ENCODE data around the gene DMPK. TPM values are rescaled to one million over a fixed set of nuclear protein-coding genes. Genes with fewer than 3 reads are reported as not detected.

The DMPK gene, protein sequence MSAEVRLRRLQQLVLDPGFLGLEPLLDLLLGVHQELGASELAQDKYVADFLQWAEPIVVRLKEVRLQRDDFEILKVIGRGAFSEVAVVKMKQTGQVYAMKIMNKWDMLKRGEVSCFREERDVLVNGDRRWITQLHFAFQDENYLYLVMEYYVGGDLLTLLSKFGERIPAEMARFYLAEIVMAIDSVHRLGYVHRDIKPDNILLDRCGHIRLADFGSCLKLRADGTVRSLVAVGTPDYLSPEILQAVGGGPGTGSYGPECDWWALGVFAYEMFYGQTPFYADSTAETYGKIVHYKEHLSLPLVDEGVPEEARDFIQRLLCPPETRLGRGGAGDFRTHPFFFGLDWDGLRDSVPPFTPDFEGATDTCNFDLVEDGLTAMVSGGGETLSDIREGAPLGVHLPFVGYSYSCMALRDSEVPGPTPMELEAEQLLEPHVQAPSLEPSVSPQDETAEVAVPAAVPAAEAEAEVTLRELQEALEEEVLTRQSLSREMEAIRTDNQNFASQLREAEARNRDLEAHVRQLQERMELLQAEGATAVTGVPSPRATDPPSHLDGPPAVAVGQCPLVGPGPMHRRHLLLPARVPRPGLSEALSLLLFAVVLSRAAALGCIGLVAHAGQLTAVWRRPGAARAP
- polyA plus RNA-seq (2013, experiment 1 of 2): 54.2 TPM
- polyA plus RNA-seq (2013, experiment 2 of 2): 51.7 TPM

DNA sequence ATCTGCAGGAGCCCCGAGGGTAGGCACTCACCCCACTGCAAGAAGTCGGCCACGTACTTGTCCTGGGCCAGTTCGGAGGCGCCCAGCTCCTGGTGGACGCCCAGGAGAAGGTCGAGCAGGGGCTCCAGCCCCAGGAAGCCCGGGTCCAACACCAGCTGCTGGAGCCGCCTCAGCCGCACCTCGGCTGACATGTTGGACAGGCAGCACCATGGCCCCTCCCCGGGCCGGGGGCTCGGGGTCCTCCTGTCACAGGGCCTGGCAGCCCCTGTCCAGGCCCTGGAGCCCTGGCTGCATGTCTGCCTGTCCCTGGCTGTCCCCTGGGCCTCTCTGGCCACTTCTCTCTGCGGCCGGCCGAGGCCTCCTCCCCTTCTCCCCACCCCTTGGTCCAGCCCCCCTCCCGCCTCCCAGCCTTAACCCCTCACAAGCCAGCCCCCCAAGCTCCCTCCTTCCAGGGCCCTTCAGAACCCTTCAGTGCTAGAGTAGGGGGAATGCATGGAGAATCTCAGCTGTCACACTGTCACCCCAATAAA lies at the start of gene DMPK:
Gene DMPK (minus strand): TSS at position 329 of the 530 bp plus-strand sequence. CDS start 138 bp downstream, at position 191.
- Histone ChIP-seq H3K4ac (ENCODE audit: low read depth in 1 of 2, low read length in 2 of 2) (peak within 1 kb of the TSS; percentile 52 to 79), H2BK12ac (ENCODE audit: low read length in 2 of 2) (peak within 1 kb of the TSS; percentile 22 to 75), H3K18ac (ENCODE audit: low read depth in 1 of 2, low read length in 2 of 2) (peak within 1 kb of the TSS; percentile 82 to 86), H3K4me1 (ENCODE audit: control insufficient read depth, insufficient read depth, low read depth, low read length) (peaks cover 48% of the 10 kb centered on the region), H3K4me3 (ENCODE audit: insufficient read depth in 1 of 2, low read depth in 1 of 2, low read length in 2 of 2) (peak within 1 kb of the TSS; percentile 59 to 88), H3K9ac (ENCODE audit: low read length) (peak within 1 kb of the TSS; percentile 87), H4K91ac (ENCODE audit: low read length) (peak within 1 kb of the TSS; percentile 83), H2AFZ (ENCODE audit: low read depth, low read length) (peak within 1 kb of the TSS; percentile 3), H4K8ac (ENCODE audit: low read length) (peak within 1 kb of the TSS; percentile 75), H2BK120ac (ENCODE audit: low read depth, low read length) (peak within 1 kb of the TSS; percentile 94), H3K36me3 (ENCODE audit: control insufficient read depth in 1 of 2, insufficient read depth in 2 of 2, low read depth in 1 of 2, low read length in 2 of 2) (peaks cover 47 to 64% of the 10 kb centered on the region in 2 experiments), H2BK5ac (ENCODE audit: low read depth, low read length, poor library complexity, severe bottlenecking) (peak within 1 kb of the TSS; percentile 75), H3K4me2 (ENCODE audit: low read length, poor library complexity, severe bottlenecking) (peak within 1 kb of the TSS; percentile 71), H3K23ac (ENCODE audit: low read length in 2 of 2) (peak within 1 kb of the TSS in 1 of 2 experiments; percentile 11), H3K27me3 (ENCODE audit: control insufficient read depth in 1 of 2, insufficient read depth in 1 of 2, low read length in 2 of 2) (no peaks in the 10 kb centered on the region), H3K14ac (ENCODE audit: low read length in 2 of 2) (peak within 1 kb of the TSS in 1 of 2 experiments; percentile 89), H3K27ac (ENCODE audit: low read length, poor library complexity, severe bottlenecking) (peak within 1 kb of the TSS; percentile 92), H2AK5ac (ENCODE audit: low read length, severe bottlenecking) (peak within 1 kb of the TSS; percentile 61), H2BK15ac (ENCODE audit: low read depth, poor library complexity, severe bottlenecking) (peak within 1 kb of the TSS; percentile 65), H3K9me3 (ENCODE audit: control insufficient read depth, low read length) (no peaks in the 10 kb centered on the region), H3K79me1 (replicated peaks; ENCODE audit: low read length, poor library complexity, severe bottlenecking) (peaks cover 51% of the 10 kb centered on the region)
- 36% methylated on average over 14 of the region's 18 CpGs for WGBS
- peak; percentile 60 for DNase-seq

DNA sequence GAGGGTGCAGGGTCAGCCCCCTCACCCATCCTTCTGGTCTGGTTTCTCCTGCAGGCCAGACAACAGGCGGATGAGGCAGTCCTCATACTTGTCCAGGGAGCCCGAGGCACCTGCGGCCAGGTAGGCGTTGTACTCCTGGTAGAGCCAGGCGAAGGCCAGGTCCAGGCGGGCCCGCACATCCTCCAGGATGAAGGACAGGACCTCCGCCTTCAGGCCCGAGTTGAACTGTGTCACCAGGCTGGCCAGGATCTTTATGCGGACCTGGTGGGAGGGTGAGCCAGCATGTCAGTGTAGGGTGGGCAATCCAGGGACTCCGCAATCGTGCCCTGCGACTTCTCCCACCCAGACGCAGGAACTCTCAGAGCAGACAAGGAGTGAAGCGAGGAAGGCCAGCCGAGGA lies 46.7 kb upstream of the DMPK start:
- Histone ChIP-seq H3K79me1 (replicated peaks; ENCODE audit: low read length, poor library complexity, severe bottlenecking) (peaks cover 15% of the 10 kb centered on the region), H3K27me3 (ENCODE audit: control insufficient read depth in 1 of 2, insufficient read depth in 1 of 2, low read length in 2 of 2) (no peaks in the 10 kb centered on the region), H2BK12ac (ENCODE audit: low read length in 2 of 2) (no peak overlapping the region), H3K4me3 (ENCODE audit: insufficient read depth in 1 of 2, low read depth in 1 of 2, low read length in 2 of 2) (no peak overlapping the region), H3K4ac (ENCODE audit: low read depth in 1 of 2, low read length in 2 of 2) (no peak overlapping the region), H3K4me1 (ENCODE audit: control insufficient read depth, insufficient read depth, low read depth, low read length) (peaks cover 11% of the 10 kb centered on the region), H4K8ac (ENCODE audit: low read length) (no peak overlapping the region), H3K27ac (ENCODE audit: low read length, poor library complexity, severe bottlenecking) (no peak overlapping the region), H4K91ac (ENCODE audit: low read length) (no peak overlapping the region), H3K18ac (ENCODE audit: low read depth in 1 of 2, low read length in 2 of 2) (no peak overlapping the region), H3K9me3 (ENCODE audit: control insufficient read depth, low read length) (no peaks in the 10 kb centered on the region), H3K14ac (ENCODE audit: low read length in 2 of 2) (no peak overlapping the region), H3K4me2 (ENCODE audit: low read length, poor library complexity, severe bottlenecking) (no peak overlapping the region), H3K23ac (ENCODE audit: low read length in 2 of 2) (no peak overlapping the region), H3K36me3 (ENCODE audit: control insufficient read depth in 1 of 2, insufficient read depth in 2 of 2, low read depth in 1 of 2, low read length in 2 of 2) (peaks cover 88 to 97% of the 10 kb centered on the region in 2 experiments), H2BK5ac (ENCODE audit: low read depth, low read length, poor library complexity, severe bottlenecking) (no peak overlapping the region), H2BK15ac (ENCODE audit: low read depth, poor library complexity, severe bottlenecking) (no peak overlapping the region), H2AK5ac (ENCODE audit: low read length, severe bottlenecking) (no peak overlapping the region), H2BK120ac (ENCODE audit: low read depth, low read length) (no peak overlapping the region), H3K9ac (ENCODE audit: low read length) (no peak overlapping the region), H2AFZ (ENCODE audit: low read depth, low read length) (no peak overlapping the region)
- WGBS: 96% methylated on average over 16 of the region's 16 CpGs
- DNase-seq: no peak

DNA sequence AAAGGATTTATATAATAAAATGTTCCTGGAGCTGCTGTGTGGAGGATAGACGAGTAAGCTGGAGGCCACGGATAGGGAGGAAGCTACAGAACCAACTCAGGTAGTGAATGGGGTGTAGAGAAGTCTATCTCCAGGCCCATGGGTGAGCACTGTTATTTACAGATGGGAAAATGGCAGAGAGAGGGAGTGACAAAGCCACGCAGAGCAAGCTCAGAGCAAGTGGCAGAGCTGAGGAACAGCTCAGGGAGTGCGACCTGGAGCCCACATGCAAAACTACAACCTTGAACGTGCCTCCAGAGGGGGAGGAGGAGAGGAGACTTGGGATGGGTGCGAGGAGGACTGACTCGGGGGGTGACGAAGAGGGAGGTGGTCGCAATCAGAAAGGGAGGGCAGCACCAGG lies 46.2 kb upstream of the DMPK start:
- no peak overlapping the region for H3K9ac ChIP-seq (ENCODE audit: low read length)
- H3K4me2 ChIP-seq (ENCODE audit: low read length, poor library complexity, severe bottlenecking): no peak overlapping the region
- H3K4ac ChIP-seq (ENCODE audit: low read depth in 1 of 2, low read length in 2 of 2): no peak overlapping the region
- H2BK120ac ChIP-seq (ENCODE audit: low read depth, low read length): no peak overlapping the region
- no peak overlapping the region for H3K27ac ChIP-seq (ENCODE audit: low read length, poor library complexity, severe bottlenecking)
- no peak overlapping the region for H2AK5ac ChIP-seq (ENCODE audit: low read length, severe bottlenecking)
- H3K4me1 ChIP-seq (ENCODE audit: control insufficient read depth, insufficient read depth, low read depth, low read length): peaks cover 11% of the 10 kb centered on the region
- H3K79me1 ChIP-seq (replicated peaks; ENCODE audit: low read length, poor library complexity, severe bottlenecking): peaks cover 16% of the 10 kb centered on the region
- no peak overlapping the region for H4K91ac ChIP-seq (ENCODE audit: low read length)
- DNase-seq: no peak
- no peaks in the 10 kb centered on the region for H3K9me3 ChIP-seq (ENCODE audit: control insufficient read depth, low read length)
- WGBS: 96% methylated on average over 8 of the region's 9 CpGs
- no peak overlapping the region for H3K23ac ChIP-seq (ENCODE audit: low read length in 2 of 2)
- no peak overlapping the region for H3K14ac ChIP-seq (ENCODE audit: low read length in 2 of 2)
- no peak overlapping the region for H2BK12ac ChIP-seq (ENCODE audit: low read length in 2 of 2)
- no peak overlapping the region for H2BK5ac ChIP-seq (ENCODE audit: low read depth, low read length, poor library complexity, severe bottlenecking)
- no peak overlapping the region for H3K18ac ChIP-seq (ENCODE audit: low read depth in 1 of 2, low read length in 2 of 2)
- H3K4me3 ChIP-seq (ENCODE audit: insufficient read depth in 1 of 2, low read depth in 1 of 2, low read length in 2 of 2): no peak overlapping the region
- no peak overlapping the region for H4K8ac ChIP-seq (ENCODE audit: low read length)
- no peak overlapping the region for H2BK15ac ChIP-seq (ENCODE audit: low read depth, poor library complexity, severe bottlenecking)
- peaks cover 91 to 98% of the 10 kb centered on the region in 2 experiments for H3K36me3 ChIP-seq (ENCODE audit: control insufficient read depth in 1 of 2, insufficient read depth in 2 of 2, low read depth in 1 of 2, low read length in 2 of 2)
- no peaks in the 10 kb centered on the region for H3K27me3 ChIP-seq (ENCODE audit: control insufficient read depth in 1 of 2, insufficient read depth in 1 of 2, low read length in 2 of 2)
- no peak overlapping the region for H2AFZ ChIP-seq (ENCODE audit: low read depth, low read length)

Measured in mesenchymal stem cell (in vitro differentiated cells and primary cell).